ENCODE results near the gene TP53I13. TPM values are rescaled to one million over a fixed set of nuclear protein-coding genes. Genes with fewer than 3 reads are reported as not detected.
A peak's percentile ranks its signal among the peaks of the same experiment; 100 is the strongest.

TP53I13 gene
- total and polyA plus RNA-seq, 2 of the 13 experiments (the other 11 are each of a cell fraction or from before 2014, with no cell fraction given) = 16.9 to 25.7 TPM

DNA sequence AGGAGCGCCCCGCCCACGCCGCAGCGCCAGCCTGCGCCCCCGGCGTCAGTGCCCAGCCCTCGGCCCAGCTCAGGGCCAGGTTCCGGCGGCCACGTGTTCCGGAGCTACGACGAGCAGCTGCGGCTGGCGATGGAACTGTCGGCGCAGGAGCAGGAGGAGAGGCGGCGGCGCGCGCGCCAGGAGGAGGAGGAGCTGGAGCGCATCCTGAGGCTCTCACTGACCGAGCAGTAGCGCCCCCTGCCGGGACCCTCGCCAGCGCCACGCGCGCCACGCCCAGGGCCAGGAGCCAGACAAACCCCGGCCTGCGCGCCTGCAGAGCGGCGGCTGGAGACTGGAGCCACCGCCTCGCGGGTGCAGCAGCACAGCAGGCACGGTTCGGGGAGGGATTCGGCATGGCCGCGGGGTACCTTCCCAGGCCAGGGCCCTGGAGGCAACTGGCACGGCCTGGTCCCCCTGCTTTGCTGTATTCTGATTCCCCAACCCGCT lies 44.9 kb downstream of the TP53I13 start (continued):
- TF ChIP-seq MEIS2 (CRISPR knock-in tag; IDR thresholded peaks at IDR 0.05) (no peak), ZNF292 (CRISPR knock-in tag; IDR thresholded peaks at IDR 0.05; ENCODE audit: borderline replicate concordance, low read depth) (no peak), NFE2 (CRISPR knock-in tag; IDR thresholded peaks at IDR 0.05) (no peak), ZNF547 (CRISPR knock-in tag; IDR thresholded peaks at IDR 0.05) (peak; percentile 88), SMAD3 (CRISPR knock-in tag; IDR thresholded peaks at IDR 0.05) (no peak), MAFF (IDR thresholded peaks at IDR 0.05; ENCODE audit: low read depth, low read length) (no peak), HOXA3 (CRISPR knock-in tag; IDR thresholded peaks at IDR 0.05) (peak; percentile 71; the same call in 1 of the 2 replicates), ZNF383 (CRISPR knock-in tag; IDR thresholded peaks at IDR 0.05; ENCODE audit: borderline replicate concordance) (no peak), SMAD1 (CRISPR knock-in tag; IDR thresholded peaks at IDR 0.05; ENCODE audit: borderline replicate concordance, low read depth) (0 out of 2 replicates have a peak, but pooled peaks have one; percentile 16)
- TF ChIP-seq, protein P1, sequence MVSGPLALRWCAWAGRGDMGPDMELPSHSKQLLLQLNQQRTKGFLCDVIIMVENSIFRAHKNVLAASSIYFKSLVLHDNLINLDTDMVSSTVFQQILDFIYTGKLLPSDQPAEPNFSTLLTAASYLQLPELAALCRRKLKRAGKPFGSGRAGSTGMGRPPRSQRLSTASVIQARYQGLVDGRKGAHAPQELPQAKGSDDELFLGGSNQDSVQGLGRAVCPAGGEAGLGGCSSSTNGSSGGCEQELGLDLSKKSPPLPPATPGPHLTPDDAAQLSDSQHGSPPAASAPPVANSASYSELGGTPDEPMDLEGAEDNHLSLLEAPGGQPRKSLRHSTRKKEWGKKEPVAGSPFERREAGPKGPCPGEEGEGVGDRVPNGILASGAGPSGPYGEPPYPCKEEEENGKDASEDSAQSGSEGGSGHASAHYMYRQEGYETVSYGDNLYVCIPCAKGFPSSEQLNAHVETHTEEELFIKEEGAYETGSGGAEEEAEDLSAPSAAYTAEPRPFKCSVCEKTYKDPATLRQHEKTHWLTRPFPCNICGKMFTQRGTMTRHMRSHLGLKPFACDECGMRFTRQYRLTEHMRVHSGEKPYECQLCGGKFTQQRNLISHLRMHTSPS (CRISPR knock-in tag; IDR thresholded peaks at IDR 0.05; ENCODE audit: low read depth) = no peak; the same call in 1 of the 2 replicates
- TF ChIP-seq, protein P2, sequence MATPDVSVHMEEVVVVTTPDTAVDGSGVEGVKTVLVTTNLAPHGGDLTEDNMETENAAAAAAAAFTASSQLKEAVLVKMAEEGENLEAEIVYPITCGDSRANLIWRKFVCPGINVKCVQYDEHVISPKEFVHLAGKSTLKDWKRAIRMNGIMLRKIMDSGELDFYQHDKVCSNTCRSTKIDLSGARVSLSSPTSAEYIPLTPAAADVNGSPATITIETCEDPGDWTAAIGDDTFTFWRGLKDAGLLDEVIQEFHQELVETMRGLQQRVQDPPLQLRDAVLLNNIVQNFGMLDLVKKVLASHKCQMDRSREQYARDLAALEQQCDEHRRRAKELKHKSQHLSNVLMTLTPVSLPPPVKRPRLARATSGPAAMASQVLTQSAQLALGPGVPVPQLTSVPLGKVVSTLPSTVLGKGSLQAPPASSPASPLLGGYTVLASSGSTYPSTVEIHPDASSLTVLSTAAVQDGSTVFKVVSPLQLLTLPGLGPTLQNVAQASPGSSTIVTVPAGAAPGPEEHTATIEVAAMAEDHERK (CRISPR knock-in tag; IDR thresholded peaks at IDR 0.05; ENCODE audit: low read depth) = 0 out of 2 replicates have a peak, but pooled peaks have one; percentile 10
- TF ChIP-seq, protein P3, sequence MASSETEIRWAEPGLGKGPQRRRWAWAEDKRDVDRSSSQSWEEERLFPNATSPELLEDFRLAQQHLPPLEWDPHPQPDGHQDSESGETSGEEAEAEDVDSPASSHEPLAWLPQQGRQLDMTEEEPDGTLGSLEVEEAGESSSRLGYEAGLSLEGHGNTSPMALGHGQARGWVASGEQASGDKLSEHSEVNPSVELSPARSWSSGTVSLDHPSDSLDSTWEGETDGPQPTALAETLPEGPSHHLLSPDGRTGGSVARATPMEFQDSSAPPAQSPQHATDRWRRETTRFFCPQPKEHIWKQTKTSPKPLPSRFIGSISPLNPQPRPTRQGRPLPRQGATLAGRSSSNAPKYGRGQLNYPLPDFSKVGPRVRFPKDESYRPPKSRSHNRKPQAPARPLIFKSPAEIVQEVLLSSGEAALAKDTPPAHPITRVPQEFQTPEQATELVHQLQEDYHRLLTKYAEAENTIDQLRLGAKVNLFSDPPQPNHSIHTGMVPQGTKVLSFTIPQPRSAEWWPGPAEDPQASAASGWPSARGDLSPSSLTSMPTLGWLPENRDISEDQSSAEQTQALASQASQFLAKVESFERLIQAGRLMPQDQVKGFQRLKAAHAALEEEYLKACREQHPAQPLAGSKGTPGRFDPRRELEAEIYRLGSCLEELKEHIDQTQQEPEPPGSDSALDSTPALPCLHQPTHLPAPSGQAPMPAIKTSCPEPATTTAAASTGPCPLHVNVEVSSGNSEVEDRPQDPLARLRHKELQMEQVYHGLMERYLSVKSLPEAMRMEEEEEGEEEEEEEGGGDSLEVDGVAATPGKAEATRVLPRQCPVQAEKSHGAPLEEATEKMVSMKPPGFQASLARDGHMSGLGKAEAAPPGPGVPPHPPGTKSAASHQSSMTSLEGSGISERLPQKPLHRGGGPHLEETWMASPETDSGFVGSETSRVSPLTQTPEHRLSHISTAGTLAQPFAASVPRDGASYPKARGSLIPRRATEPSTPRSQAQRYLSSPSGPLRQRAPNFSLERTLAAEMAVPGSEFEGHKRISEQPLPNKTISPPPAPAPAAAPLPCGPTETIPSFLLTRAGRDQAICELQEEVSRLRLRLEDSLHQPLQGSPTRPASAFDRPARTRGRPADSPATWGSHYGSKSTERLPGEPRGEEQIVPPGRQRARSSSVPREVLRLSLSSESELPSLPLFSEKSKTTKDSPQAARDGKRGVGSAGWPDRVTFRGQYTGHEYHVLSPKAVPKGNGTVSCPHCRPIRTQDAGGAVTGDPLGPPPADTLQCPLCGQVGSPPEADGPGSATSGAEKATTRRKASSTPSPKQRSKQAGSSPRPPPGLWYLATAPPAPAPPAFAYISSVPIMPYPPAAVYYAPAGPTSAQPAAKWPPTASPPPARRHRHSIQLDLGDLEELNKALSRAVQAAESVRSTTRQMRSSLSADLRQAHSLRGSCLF (CRISPR knock-in tag; IDR thresholded peaks at IDR 0.05; ENCODE audit: borderline replicate concordance) = no peak
- TF ChIP-seq, protein P4, sequence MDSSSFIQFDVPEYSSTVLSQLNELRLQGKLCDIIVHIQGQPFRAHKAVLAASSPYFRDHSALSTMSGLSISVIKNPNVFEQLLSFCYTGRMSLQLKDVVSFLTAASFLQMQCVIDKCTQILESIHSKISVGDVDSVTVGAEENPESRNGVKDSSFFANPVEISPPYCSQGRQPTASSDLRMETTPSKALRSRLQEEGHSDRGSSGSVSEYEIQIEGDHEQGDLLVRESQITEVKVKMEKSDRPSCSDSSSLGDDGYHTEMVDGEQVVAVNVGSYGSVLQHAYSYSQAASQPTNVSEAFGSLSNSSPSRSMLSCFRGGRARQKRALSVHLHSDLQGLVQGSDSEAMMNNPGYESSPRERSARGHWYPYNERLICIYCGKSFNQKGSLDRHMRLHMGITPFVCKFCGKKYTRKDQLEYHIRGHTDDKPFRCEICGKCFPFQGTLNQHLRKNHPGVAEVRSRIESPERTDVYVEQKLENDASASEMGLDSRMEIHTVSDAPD (CRISPR knock-in tag; IDR thresholded peaks at IDR 0.05) = no peak
- TF ChIP-seq, protein P5, sequence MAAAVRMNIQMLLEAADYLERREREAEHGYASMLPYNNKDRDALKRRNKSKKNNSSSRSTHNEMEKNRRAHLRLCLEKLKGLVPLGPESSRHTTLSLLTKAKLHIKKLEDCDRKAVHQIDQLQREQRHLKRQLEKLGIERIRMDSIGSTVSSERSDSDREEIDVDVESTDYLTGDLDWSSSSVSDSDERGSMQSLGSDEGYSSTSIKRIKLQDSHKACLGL (CRISPR knock-in tag; IDR thresholded peaks at IDR 0.05) = no peak; the same call in 1 of the 2 replicates
- TF ChIP-seq, protein P6, sequence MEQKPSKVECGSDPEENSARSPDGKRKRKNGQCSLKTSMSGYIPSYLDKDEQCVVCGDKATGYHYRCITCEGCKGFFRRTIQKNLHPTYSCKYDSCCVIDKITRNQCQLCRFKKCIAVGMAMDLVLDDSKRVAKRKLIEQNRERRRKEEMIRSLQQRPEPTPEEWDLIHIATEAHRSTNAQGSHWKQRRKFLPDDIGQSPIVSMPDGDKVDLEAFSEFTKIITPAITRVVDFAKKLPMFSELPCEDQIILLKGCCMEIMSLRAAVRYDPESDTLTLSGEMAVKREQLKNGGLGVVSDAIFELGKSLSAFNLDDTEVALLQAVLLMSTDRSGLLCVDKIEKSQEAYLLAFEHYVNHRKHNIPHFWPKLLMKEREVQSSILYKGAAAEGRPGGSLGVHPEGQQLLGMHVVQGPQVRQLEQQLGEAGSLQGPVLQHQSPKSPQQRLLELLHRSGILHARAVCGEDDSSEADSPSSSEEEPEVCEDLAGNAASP (CRISPR knock-in tag; IDR thresholded peaks at IDR 0.05; ENCODE audit: borderline replicate concordance) = peak; percentile 56; the same call in 1 of the 2 replicates
- TF ChIP-seq, protein P7, sequence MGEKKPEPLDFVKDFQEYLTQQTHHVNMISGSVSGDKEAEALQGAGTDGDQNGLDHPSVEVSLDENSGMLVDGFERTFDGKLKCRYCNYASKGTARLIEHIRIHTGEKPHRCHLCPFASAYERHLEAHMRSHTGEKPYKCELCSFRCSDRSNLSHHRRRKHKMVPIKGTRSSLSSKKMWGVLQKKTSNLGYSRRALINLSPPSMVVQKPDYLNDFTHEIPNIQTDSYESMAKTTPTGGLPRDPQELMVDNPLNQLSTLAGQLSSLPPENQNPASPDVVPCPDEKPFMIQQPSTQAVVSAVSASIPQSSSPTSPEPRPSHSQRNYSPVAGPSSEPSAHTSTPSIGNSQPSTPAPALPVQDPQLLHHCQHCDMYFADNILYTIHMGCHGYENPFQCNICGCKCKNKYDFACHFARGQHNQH (CRISPR knock-in tag; IDR thresholded peaks at IDR 0.05) = peak; percentile 41

Data from HepG2 (cell line).